ENCODE data around the gene PRR5L. TPM values are rescaled to one million over a fixed set of nuclear protein-coding genes. Genes with fewer than 3 reads are reported as not detected.

The PRR5L gene
- total RNA-seq, 1 experiment from 2014 or later: 1.2 TPM

GRCh38 chr11:36500315-36500721, 204.2 kb downstream of the PRR5L start:
- CTCF ChIA-PET: interaction anchor here (1.0 to 1.3 kb wide), 3 partner anchors 12 to 40 kb away, joined by 4 to 5 read pairs (median 5); no protein-coding TSS in a partner anchor
- BruUV-seq (replicated peaks): no TSS peak

GRCh38 chr11:36501236-36501635, 205.1 kb downstream of the PRR5L start:
- Mint-ChIP-seq H3K27me3 (ENCODE audit: unreplicated experiment) (no peaks in the 10 kb centered on the region), H3K4me3 (ENCODE audit: low read depth, unreplicated experiment) (no peak overlapping the region), H3K9me3 (ENCODE audit: low read depth, unreplicated experiment) (no peaks in the 10 kb centered on the region), H3K36me3 (ENCODE audit: insufficient read depth, unreplicated experiment) (peaks cover 12% of the 10 kb centered on the region), H3K27ac (ENCODE audit: unreplicated experiment) (peak overlapping the region; percentile 33), H3K4me1 (ENCODE audit: low read depth, unreplicated experiment) (peaks cover 21% of the 10 kb centered on the region)
- TF ChIP-seq CTCF (IDR thresholded peaks at IDR 0.05; ENCODE audit: unreplicated experiment): no peak
- no peak for DNase-seq
- intact Hi-C loops (cut with micrococcal nuclease; ENCODE audit: unreplicated experiment): no loop called here
- BruUV-seq (replicated peaks): no TSS peak
- CTCF ChIA-PET: interaction anchor here (2.5 kb wide), 1 partner anchor 8 kb away, joined by 11 read pairs; no protein-coding TSS in a partner anchor

More at GRCh38 chr11:36500315-36500721, 204.2 kb downstream of the PRR5L start:
- Mint-ChIP-seq H3K4me3 (ENCODE audit: low read depth, unreplicated experiment) (no peak overlapping the region), H3K4me1 (ENCODE audit: low read depth, unreplicated experiment) (peaks cover 21% of the 10 kb centered on the region), H3K36me3 (ENCODE audit: insufficient read depth, unreplicated experiment) (peaks cover 16% of the 10 kb centered on the region), H3K9me3 (ENCODE audit: low read depth, unreplicated experiment) (no peaks in the 10 kb centered on the region), H3K27me3 (ENCODE audit: unreplicated experiment) (no peaks in the 10 kb centered on the region), H3K27ac (ENCODE audit: unreplicated experiment) (peak overlapping the region; percentile 53)
- no peak for TF ChIP-seq CTCF (IDR thresholded peaks at IDR 0.05; ENCODE audit: unreplicated experiment)
- intact Hi-C loops (cut with micrococcal nuclease; ENCODE audit: unreplicated experiment): no loop called here
- DNase-seq: peak; percentile 47

- Mint-ChIP-seq H3K27ac (ENCODE audit: unreplicated experiment) (peak overlapping the region; percentile 74), H3K36me3 (ENCODE audit: insufficient read depth, unreplicated experiment) (peaks cover 27% of the 10 kb centered on the region)
- CTCF ChIA-PET: interaction anchor here (1.1 kb wide), 1 partner anchor 239 kb away, joined by 6 read pairs; no protein-coding TSS in a partner anchor
Measured at GRCh38 chr11:36507824-36508489, 211.9 kb downstream of the PRR5L start.

GRCh38 chr11:36508743-36509142, 212.7 kb downstream of the PRR5L start:
- Mint-ChIP-seq H3K36me3 (ENCODE audit: insufficient read depth, unreplicated experiment) (peaks cover 27% of the 10 kb centered on the region), H3K4me3 (ENCODE audit: low read depth, unreplicated experiment) (peak overlapping the region; percentile 93), H3K4me1 (ENCODE audit: low read depth, unreplicated experiment) (peaks cover 16% of the 10 kb centered on the region), H3K9me3 (ENCODE audit: low read depth, unreplicated experiment) (peaks cover 3% of the 10 kb centered on the region), H3K27ac (ENCODE audit: unreplicated experiment) (peak overlapping the region; percentile 74), H3K27me3 (ENCODE audit: unreplicated experiment) (peaks cover 9% of the 10 kb centered on the region)
- CTCF ChIA-PET: interaction anchor here (1.1 to 2.0 kb wide), 2 partner anchors 32 to 238 kb away, joined by 6 to 7 read pairs; no protein-coding TSS in a partner anchor
- TF ChIP-seq CTCF (IDR thresholded peaks at IDR 0.05; ENCODE audit: unreplicated experiment): no peak
- intact Hi-C loops (cut with micrococcal nuclease; ENCODE audit: unreplicated experiment): no loop called here
- no peak for DNase-seq
- BruUV-seq (replicated peaks): TSS peak; percentile 57

More at GRCh38 chr11:36507824-36508489, 211.9 kb downstream of the PRR5L start:
- peaks cover under 1% of the 10 kb centered on the region for H3K27me3 Mint-ChIP-seq (ENCODE audit: unreplicated experiment)
- no peaks in the 10 kb centered on the region for H3K9me3 Mint-ChIP-seq (ENCODE audit: low read depth, unreplicated experiment)
- peak overlapping the region; percentile 93 for H3K4me3 Mint-ChIP-seq (ENCODE audit: low read depth, unreplicated experiment)
- no TSS peak for BruUV-seq (replicated peaks)
- peaks cover 16% of the 10 kb centered on the region for H3K4me1 Mint-ChIP-seq (ENCODE audit: low read depth, unreplicated experiment)
- no peak for DNase-seq
- no peak for TF ChIP-seq CTCF (IDR thresholded peaks at IDR 0.05; ENCODE audit: unreplicated experiment)
- intact Hi-C loops (cut with micrococcal nuclease; ENCODE audit: unreplicated experiment): no loop called here
